ENCODE data around the gene NOL4L. TPM values are rescaled to one million over a fixed set of nuclear protein-coding genes. Genes with fewer than 3 reads are reported as not detected.

NOL4L gene
- total and polyA plus RNA-seq, 2 experiments from 2014 or later = 38.8 to 39.2 TPM

DNA sequence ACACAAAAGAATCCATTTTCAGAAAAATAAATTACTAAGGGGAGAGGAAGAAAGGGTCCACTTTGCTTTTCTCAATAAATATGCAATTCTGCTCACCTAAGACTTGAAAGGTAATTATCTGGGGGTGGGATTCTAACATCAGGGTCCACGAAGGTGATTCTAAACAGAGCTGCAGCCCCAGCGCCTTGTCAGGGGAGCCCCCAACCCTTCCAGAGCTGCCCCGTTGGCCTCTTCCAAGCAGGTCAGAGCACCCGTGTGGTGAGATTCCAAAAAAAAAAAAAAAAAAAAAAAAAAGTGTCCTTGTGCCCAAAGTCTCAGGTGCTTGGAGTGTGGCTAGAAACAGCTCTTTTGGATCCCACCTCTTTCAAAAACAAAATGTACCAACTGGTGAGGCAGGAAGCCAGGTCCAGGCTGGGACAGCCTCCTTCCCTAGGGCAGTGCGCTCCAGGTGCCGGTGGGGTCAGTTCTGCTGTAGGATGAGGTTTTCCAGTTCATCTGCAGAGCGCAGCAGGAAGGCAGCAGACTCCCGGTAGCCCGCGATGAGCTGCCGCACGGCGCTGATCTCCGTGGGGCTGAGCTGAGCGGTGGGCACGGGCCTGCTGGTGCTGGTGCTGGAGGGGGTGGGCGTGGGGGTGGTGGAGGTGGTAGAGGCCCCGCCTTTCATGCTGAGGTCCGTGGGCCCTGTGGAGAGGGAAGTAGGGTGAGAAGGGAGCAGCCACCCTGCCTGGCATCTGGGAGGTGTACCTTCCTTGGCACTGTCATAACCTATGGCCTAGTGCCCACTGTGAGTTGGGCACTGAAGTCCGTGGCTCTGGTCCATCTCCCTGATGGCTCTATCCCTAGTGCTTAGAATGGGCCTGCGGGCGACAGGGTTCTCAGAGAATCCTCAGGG, 137.8 kb downstream of the NOL4L start:
- no peak overlapping the region for H3K27ac Mint-ChIP-seq
- H3K4me3 Mint-ChIP-seq = no peak overlapping the region
- H3K36me3 Mint-ChIP-seq (ENCODE audit: low read depth) = peaks cover 24% of the 10 kb centered on the region
- TF ChIP-seq, protein P1, sequence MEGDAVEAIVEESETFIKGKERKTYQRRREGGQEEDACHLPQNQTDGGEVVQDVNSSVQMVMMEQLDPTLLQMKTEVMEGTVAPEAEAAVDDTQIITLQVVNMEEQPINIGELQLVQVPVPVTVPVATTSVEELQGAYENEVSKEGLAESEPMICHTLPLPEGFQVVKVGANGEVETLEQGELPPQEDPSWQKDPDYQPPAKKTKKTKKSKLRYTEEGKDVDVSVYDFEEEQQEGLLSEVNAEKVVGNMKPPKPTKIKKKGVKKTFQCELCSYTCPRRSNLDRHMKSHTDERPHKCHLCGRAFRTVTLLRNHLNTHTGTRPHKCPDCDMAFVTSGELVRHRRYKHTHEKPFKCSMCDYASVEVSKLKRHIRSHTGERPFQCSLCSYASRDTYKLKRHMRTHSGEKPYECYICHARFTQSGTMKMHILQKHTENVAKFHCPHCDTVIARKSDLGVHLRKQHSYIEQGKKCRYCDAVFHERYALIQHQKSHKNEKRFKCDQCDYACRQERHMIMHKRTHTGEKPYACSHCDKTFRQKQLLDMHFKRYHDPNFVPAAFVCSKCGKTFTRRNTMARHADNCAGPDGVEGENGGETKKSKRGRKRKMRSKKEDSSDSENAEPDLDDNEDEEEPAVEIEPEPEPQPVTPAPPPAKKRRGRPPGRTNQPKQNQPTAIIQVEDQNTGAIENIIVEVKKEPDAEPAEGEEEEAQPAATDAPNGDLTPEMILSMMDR (conservative IDR thresholded peaks at IDR 0.05; ENCODE audit: low read depth in 2 of 2) = no peak
- TF ChIP-seq NANOG (IDR thresholded peaks at IDR 0.05; ENCODE audit: borderline replicate concordance) (no peak), STAT1 (IDR thresholded peaks at IDR 0.05; ENCODE audit: unreplicated experiment) (no peak), ZNF331 (CRISPR knock-in tag; IDR thresholded peaks at IDR 0.05; ENCODE audit: low read depth) (no peak), POLR2AphosphoS5 (IDR thresholded peaks at IDR 0.05; ENCODE audit: low read depth) (no peak), EZH2phosphoT487 (IDR thresholded peaks at IDR 0.05; ENCODE audit: unreplicated experiment) (no peak), JUNB (IDR thresholded peaks at IDR 0.05; ENCODE audit: unreplicated experiment) (no peak), CREB1 (CRISPR knock-in tag; IDR thresholded peaks at IDR 0.05; ENCODE audit: low read depth) (no peak), EZH2 (IDR thresholded peaks at IDR 0.05; ENCODE audit: low read depth, unreplicated experiment) (no peak), ZNF114 (CRISPR knock-in tag; IDR thresholded peaks at IDR 0.05) (no peak)
- TF ChIP-seq, protein P2, sequence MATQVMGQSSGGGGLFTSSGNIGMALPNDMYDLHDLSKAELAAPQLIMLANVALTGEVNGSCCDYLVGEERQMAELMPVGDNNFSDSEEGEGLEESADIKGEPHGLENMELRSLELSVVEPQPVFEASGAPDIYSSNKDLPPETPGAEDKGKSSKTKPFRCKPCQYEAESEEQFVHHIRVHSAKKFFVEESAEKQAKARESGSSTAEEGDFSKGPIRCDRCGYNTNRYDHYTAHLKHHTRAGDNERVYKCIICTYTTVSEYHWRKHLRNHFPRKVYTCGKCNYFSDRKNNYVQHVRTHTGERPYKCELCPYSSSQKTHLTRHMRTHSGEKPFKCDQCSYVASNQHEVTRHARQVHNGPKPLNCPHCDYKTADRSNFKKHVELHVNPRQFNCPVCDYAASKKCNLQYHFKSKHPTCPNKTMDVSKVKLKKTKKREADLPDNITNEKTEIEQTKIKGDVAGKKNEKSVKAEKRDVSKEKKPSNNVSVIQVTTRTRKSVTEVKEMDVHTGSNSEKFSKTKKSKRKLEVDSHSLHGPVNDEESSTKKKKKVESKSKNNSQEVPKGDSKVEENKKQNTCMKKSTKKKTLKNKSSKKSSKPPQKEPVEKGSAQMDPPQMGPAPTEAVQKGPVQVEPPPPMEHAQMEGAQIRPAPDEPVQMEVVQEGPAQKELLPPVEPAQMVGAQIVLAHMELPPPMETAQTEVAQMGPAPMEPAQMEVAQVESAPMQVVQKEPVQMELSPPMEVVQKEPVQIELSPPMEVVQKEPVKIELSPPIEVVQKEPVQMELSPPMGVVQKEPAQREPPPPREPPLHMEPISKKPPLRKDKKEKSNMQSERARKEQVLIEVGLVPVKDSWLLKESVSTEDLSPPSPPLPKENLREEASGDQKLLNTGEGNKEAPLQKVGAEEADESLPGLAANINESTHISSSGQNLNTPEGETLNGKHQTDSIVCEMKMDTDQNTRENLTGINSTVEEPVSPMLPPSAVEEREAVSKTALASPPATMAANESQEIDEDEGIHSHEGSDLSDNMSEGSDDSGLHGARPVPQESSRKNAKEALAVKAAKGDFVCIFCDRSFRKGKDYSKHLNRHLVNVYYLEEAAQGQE (IDR thresholded peaks at IDR 0.05; ENCODE audit: unreplicated experiment) = no peak
- TF ChIP-seq, protein P3, sequence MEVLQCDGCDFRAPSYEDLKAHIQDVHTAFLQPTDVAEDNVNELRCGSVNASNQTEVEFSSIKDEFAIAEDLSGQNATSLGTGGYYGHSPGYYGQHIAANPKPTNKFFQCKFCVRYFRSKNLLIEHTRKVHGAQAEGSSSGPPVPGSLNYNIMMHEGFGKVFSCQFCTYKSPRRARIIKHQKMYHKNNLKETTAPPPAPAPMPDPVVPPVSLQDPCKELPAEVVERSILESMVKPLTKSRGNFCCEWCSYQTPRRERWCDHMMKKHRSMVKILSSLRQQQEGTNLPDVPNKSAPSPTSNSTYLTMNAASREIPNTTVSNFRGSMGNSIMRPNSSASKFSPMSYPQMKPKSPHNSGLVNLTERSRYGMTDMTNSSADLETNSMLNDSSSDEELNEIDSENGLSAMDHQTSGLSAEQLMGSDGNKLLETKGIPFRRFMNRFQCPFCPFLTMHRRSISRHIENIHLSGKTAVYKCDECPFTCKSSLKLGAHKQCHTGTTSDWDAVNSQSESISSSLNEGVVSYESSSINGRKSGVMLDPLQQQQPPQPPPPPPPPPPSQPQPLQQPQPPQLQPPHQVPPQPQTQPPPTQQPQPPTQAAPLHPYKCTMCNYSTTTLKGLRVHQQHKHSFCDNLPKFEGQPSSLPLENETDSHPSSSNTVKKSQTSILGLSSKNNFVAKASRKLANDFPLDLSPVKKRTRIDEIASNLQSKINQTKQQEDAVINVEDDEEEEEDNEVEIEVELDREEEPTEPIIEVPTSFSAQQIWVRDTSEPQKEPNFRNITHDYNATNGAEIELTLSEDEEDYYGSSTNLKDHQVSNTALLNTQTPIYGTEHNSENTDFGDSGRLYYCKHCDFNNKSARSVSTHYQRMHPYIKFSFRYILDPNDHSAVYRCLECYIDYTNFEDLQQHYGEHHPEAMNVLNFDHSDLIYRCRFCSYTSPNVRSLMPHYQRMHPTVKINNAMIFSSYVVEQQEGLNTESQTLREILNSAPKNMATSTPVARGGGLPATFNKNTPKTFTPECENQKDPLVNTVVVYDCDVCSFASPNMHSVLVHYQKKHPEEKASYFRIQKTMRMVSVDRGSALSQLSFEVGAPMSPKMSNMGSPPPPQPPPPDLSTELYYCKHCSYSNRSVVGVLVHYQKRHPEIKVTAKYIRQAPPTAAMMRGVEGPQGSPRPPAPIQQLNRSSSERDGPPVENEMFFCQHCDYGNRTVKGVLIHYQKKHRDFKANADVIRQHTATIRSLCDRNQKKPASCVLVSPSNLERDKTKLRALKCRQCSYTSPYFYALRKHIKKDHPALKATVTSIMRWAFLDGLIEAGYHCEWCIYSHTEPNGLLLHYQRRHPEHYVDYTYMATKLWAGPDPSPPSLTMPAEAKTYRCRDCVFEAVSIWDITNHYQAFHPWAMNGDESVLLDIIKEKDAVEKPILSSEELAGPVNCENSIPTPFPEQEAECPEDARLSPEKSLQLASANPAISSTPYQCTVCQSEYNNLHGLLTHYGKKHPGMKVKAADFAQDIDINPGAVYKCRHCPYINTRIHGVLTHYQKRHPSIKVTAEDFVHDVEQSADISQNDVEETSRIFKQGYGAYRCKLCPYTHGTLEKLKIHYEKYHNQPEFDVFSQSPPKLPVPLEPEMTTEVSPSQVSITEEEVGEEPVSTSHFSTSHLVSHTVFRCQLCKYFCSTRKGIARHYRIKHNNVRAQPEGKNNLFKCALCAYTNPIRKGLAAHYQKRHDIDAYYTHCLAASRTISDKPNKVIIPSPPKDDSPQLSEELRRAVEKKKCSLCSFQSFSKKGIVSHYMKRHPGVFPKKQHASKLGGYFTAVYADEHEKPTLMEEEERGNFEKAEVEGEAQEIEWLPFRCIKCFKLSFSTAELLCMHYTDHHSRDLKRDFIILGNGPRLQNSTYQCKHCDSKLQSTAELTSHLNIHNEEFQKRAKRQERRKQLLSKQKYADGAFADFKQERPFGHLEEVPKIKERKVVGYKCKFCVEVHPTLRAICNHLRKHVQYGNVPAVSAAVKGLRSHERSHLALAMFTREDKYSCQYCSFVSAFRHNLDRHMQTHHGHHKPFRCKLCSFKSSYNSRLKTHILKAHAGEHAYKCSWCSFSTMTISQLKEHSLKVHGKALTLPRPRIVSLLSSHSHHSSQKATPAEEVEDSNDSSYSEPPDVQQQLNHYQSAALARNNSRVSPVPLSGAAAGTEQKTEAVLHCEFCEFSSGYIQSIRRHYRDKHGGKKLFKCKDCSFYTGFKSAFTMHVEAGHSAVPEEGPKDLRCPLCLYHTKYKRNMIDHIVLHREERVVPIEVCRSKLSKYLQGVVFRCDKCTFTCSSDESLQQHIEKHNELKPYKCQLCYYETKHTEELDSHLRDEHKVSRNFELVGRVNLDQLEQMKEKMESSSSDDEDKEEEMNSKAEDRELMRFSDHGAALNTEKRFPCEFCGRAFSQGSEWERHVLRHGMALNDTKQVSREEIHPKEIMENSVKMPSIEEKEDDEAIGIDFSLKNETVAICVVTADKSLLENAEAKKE (CRISPR knock-in tag; IDR thresholded peaks at IDR 0.05) = no peak
- TF ChIP-seq, protein P4, sequence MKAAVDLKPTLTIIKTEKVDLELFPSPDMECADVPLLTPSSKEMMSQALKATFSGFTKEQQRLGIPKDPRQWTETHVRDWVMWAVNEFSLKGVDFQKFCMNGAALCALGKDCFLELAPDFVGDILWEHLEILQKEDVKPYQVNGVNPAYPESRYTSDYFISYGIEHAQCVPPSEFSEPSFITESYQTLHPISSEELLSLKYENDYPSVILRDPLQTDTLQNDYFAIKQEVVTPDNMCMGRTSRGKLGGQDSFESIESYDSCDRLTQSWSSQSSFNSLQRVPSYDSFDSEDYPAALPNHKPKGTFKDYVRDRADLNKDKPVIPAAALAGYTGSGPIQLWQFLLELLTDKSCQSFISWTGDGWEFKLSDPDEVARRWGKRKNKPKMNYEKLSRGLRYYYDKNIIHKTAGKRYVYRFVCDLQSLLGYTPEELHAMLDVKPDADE (IDR thresholded peaks at IDR 0.05) = no peak
- peaks cover 9% of the 10 kb centered on the region; the same call in 1 of the 2 replicates for H3K36me3 ChIP-seq (ENCODE audit: insufficient read depth)
- H3K27ac ChIP-seq (ENCODE audit: low read depth) = no peak overlapping the region
- H3K27me3 Mint-ChIP-seq (ENCODE audit: insufficient read depth, low read depth, poor library complexity) = peaks cover 3% of the 10 kb centered on the region
- no peak for DNase-seq (ENCODE audit: low spot score)
- peaks cover 18% of the 10 kb centered on the region for H3K4me1 ChIP-seq (ENCODE audit: insufficient read depth)
- H2AFZ ChIP-seq = no peak overlapping the region
- no peaks in the 10 kb centered on the region for H3K27me3 ChIP-seq (ENCODE audit: insufficient read depth)
- no peaks in the 10 kb centered on the region for H3K9me3 Mint-ChIP-seq
- no peaks in the 10 kb centered on the region for H3K79me2 ChIP-seq (replicated peaks; ENCODE audit: insufficient read depth)
- no peak overlapping the region for H3K4me3 ChIP-seq
- no peak overlapping the region for H3K4me2 ChIP-seq
- peaks cover 18% of the 10 kb centered on the region for H3K4me1 Mint-ChIP-seq
- H3F3A ChIP-seq (replicated peaks; ENCODE audit: low read depth) = peaks cover 5% of the 10 kb centered on the region
- peaks cover 32% of the 10 kb centered on the region for H4K20me1 ChIP-seq (replicated peaks; ENCODE audit: insufficient read depth)
- H3K9me2 ChIP-seq (ENCODE audit: insufficient read depth) = no peaks in the 10 kb centered on the region
- ATAC-seq = no peak

Data from GM23338 (cell line).